Erythroblast (primary cell): ENCODE measurements around the gene TMEM272.

Source experiments
- GATA1 ChIP-seq: IDR thresholded peaks from 2 replicates; pipeline ENCODE4 v1.6.1; 2011; ENCODE audit warnings: low read depth, mild to moderate bottlenecking, control low read depth, low read length, moderate library complexity
- POLR2A ChIP-seq: IDR thresholded peaks from 2 replicates; pipeline ENCODE4 v1.6.1; 2011; ENCODE audit warnings: mild to moderate bottlenecking, low read length

GRCh38 chr13:51773515-51773914 is 71.5 kb downstream of the TMEM272 start:
- no peak for TF ChIP-seq POLR2A
- TF ChIP-seq GATA1, result no peak
